EL (cell line): ENCODE results near the gene B3GALT5.

Experiments
- DNase-seq: peaks from one replicate; pipeline ENCODE4 v3.0.0-alpha.2; 2016

The B3GALT5 gene

DNA sequence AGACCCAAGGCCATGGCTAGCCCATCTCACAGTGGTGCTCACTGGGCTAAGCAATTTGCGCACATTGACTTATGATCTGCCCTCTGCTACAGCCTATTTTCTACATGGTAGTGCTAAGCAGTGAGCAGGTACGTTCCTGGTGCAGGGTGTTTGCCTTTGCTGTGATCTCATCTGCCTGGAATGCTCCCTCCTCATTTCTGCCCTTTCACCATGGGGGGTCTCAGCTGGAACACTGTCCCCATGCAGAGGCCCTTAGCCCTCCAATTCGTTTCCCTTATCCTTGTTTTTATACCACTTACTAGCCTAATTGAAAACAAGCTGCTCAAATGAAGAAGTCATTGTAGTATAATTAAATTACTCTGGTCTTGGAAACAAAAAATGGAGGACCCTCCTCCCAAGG is 2.0 kb upstream of the B3GALT5 start:
- DNase-seq: no peak

- no peak for DNase-seq
These were observed 1.1 kb upstream of the B3GALT5 start for GRCh38 chr21:39611551-39612190.

DNA sequence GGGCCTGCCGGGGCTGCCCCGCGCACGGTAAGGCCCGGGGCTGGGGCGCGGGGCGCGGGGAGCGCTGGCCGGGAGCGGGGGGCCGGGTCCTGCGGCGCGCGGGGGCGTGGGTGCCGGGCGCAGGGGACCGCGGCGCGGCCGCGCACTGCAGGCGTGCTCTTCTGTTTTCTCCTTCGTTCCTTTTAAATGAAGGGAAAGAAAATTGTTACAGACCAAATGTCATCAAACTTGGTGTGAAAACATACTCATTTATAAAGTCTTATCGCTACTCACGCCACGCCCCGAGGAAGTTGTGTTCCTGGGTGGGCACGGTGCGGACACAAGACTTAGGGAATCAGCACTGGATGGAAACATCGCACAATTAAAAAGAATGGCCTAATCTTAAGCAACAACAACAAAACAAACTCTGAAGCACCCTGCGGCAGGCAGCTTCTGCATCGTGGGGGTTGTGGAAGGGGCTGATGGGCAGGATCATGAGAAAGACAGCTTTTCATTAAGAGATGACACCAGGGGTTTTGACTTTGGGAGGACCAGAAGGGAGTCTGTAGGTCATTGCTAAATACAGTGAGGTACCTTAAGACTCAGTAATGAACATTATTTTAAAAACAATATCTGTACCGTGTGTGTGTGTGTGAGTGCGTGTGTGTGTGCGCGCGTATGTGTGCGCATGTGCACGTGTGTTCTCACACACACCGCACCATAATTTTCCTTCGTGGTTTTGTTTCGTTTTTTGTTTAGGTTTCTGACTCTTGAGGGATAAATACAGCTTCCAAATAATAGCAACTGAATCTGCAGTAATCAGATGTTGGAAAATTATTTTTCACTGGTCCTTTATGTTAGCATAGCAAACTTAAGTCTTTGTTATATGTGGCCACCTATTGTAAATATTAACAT is 548 bp downstream of the B3GALT5 start:
- no peak for DNase-seq

DNA sequence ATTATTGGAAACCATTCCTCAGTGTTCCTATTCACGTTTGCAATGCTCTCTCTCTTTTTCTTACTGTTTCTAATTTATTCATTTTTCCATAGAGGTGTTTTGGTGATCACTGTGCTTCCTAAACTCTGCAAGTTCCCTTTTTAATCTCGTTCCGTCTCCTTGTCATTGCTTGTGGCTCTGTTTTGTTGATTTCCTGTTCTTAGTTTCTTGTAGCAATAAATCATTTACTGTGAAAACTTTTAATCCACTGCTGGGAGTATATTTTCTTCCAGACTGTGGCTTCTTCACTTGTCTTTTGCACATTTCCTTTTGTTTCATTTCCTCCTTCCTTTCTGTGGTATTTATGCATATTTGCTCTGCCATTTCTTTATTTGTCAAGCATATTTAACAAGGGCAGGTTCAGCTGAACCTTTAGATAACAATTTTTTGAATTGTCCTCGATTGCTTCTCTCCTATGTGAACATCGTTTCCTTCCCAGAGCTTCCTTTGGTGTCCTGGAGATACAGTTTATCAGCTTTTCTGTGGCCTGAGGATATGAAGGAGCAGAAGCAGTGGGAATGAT is 3.6 kb downstream of the B3GALT5 start:
- no peak for DNase-seq

GRCh38 chr21:39620856-39621255 is 8.1 kb downstream of the B3GALT5 start:
- DNase-seq: no peak

GRCh38 chr21:39625211-39625895 is 12.6 kb downstream of the B3GALT5 start:
- no peak for DNase-seq

GRCh38 chr21:39628385-39628784 is 15.6 kb downstream of the B3GALT5 start:
- no peak for DNase-seq

DNA sequence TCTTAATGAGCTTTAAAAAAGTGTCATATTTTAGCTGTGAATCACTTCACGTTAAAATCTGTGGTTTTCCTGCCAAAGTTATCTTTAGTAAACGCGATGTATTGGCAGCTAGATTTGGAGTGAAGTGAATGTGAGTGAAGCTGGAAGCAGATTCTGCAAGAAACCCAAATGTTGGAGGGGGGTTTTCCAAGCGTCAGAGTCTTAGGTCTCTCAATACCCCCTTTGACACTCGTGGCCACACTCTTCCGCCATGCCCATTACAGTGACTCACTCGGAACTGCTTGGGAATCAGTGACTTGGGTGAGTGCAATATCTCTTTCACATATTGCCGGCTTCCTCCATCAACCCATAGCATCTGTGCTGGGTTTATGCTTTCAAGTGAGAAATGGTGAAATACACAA is 17.5 kb downstream of the B3GALT5 start:
- DNase-seq: peak; percentile 79

DNA sequence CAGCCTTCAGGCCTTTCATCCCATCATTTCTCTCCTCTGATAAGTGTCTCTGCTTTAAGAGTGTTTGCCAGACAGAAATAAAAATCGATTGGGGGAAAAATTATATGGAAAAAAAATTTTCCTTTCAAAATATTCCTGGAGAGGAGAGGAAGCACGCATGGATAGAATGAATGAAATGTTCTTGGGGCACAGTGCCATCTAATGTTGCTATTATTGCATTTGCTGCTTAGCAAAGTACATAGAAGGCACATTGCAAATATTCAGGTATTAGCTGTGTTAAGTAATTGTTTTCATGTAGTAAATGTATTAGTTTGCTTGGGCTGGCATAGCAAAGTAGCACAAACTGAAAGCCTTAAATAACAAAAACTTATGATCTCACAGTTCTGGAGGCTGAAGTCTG is 18.1 kb downstream of the B3GALT5 start:
- no peak for DNase-seq

DNA sequence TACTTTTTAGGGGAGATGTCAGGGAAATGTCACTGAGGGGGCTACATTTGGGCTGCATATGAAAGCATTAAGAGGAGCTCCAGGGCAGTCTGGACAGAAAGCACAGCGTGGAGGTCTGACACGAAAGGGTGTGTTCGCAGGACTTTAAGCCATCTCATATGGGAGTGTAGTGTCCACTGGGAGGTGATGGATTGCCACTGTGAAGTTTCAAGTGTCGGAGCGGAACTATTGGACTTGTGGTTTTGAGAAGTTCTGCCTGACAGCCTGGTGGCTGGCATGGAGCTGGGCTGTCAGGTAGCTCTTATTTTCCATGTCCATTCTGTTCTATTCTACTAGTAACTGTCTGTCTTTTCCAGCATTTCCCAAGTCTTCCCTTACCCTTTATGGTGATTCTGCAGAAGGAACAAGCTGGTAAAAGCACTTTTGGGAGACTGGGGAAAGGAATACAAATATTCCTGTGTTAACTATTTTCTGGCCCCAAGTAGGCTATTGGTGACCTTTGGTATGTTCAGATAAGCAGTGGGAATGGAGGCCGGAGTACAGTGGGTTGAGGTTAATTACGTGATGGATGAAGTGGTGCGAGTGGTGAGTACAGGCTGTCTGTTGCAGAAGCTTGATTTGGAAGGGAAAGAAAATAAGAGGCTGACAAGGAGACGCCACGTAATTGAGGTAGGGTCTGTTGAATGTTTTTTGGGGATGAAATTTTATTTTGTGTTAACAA is 19.3 kb downstream of the B3GALT5 start:
- DNase-seq: no peak

DNA sequence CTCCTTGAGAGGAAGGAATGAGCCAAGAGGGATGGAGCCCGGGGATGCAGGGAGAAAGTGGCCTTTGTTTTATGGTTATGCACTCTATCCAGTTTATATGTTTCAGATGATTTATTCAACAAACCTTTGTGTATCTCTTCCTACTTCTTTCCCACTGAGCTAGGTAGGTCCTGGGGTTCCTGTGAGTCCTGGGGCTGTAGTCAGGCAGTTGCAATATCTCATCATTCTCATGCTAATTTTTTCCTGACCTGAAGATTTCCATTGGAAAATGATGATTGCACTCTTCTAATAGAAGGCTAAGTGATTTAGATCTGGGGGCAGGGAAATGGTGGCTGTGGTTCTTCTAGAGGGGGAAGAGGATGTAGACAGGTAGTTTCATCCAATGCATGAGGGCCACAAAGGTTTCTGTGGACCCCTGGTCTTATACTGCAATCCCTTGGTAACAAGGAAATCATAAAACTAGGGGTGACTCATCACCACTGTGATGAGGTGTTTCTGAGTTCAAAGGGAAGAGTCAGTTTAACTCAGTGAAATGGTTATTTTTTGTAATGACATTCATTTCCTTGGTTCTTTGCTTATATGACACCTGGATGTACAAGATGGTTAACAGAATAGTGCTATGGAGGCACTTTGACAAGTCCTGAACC is 20.2 kb downstream of the B3GALT5 start:
- DNase-seq: peak; percentile 64

DNA sequence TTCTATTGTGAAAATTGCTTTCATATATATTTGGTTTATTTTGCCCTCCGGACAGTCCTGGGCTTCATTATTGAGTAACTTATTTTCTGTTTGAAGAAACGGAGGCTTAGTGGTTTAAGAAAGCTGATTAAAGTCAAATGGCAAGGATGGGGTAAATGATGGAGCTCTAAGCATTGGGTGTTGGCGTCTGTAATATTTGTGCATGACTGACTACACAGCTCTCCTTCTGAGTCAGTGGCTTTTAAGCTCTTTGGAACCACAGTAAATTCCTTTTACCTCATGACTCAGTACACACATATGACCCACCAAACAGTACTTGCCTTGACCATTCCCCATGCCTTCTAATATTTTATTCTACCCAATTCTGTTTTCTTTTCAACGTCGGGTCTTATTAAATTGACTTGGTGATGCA is 21.0 kb downstream of the B3GALT5 start:
- peak; percentile 95 for DNase-seq

DNA sequence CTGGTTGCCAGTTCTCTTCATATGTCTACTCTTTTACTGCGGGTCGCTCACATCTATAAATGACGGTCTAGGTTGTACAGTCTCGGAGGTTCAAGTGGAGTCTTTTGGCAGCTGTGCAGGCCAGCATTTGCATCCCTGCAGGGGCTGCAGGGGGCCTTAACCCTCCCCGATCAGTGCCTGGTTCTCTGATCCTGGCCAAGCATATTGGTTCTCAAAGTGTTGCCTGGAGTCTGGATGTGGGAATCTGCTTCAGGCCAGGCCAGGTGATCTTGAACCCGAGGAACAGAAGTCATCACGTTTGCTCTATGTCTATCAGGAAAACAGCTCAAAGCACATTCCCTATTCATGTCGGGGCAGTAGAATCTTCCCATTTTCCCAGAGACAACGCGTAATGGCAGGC is 21.8 kb downstream of the B3GALT5 start:
- DNase-seq: no peak

- DNase-seq: no peak
These were observed 24.6 kb downstream of the B3GALT5 start for GRCh38 chr21:39637197-39637970.

DNA sequence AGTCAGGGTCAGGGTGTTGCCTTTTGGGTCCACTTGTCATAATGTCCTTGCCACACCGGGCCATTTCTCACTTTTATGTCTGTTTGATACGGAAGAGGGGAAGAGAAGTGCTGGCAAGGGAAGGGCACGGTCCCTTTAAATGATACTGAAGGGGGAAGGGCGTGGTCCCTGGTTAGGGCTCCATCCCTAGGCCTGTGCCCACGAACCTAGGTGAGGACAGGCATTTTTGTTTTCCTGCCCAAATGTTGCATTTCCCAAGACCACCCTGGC is 25.2 kb downstream of the B3GALT5 start:
- DNase-seq: no peak

- no peak for DNase-seq
These were observed 25.5 kb downstream of the B3GALT5 start for GRCh38 chr21:39638281-39638680.

DNA sequence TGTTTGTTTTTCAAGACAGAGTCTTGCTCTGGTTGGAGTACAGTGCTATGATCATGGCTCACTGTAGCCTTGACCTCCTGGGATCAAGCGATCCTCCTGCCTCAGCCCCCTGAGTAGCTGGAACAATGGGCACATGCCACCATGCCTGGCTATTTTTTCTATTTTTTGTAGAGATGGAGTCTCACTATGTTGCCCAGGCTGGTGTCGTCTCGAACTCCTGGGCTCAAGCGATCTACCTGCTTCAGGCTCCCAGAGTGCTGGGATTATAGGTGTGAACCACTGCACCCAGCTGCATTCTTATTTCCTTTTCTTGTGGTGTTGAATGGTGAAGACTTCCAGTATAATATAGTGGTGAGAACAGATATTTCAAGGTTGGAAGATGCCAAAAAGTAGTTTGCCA is 28.0 kb downstream of the B3GALT5 start:
- no peak for DNase-seq

DNA sequence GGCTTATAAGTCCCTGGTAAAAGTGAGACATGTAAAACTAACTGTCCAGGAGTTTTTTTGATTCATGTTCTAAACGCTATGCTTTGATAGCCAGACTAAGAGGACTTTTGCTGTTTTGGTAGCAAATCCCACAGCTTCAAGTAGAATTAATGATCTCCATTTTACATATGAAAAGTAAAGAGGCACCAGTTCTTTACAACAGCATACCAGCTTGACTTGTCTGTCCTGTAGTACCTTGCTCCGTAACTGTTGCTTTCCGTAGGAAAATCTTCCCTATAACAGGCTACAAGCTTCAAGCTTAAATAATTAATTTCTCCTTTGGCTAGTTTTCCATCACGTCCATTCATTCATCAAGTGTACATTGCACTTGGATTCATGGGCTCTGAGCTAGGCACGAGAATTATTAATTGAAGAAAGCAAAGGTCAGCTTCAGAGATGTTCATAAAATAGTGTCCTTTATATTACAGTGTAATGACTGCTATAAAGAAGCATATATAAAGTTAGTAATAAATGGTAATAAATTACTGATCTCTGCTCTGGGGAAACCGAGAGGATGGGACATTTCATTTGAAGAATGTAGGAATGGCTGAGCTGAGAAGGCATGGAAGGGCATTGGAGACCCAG is 29.2 kb downstream of the B3GALT5 start:
- no peak for DNase-seq

DNA sequence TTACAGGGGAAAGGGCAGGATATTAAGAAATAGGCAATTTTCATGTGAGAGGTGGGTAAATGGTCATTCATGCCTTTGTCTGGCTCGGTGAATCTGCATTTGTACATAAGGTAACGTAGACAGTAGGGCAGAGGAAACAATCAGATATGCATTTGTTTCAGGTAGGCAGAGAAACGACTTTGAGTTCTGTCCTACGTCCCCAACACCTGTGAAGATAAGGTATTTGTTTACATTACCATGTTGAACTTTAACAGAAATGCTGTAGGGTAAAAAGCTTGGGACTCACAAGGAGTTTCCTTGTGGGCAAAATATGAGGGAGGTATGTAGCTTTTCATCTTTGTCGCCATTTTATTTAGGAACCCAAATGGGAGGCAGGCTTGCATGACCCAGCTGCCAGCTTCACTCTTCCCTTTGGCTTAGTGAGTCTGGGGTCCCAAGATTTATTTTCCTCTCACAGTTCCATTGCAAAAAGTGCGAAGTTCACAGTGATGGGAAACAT is 31.4 kb downstream of the B3GALT5 start:
- DNase-seq: no peak

DNA sequence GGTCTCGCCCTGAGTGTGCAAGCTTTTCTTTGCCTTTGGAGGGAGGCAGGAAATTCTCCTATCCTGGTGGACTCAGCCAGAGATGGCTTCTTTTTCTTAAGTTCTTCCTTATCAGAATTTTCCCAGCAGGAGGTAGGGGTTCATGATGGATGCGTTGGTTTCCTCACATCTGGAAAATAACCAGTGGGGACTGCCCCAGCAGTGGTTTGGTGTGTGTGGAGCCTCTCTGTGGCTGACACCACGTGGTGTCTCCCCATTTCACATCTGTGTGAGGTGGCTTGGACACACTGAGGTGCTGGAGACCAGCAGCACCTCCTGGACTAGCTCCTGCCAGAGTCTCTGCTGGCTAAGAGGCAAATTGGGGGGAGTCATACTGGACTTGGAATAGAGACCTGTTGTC is 32.6 kb downstream of the B3GALT5 start:
- DNase-seq: no peak

- peak; percentile 86 for DNase-seq
These were observed 34.7 kb downstream of the B3GALT5 start for GRCh38 chr21:39647476-39647875.
